SJSA1 (cell line): ENCODE measurements around the gene COL20A1. TPM values are rescaled to one million over a fixed set of nuclear protein-coding genes. Genes with fewer than 3 reads are reported as not detected.
"Not testable (repeated sequence)": the region's sequence is repeated elsewhere in the genome, so short reads cannot be mapped to it uniquely, and the experiment has no call there.

Source experiments
- DNase-seq, 2 experiments: peaks; one replicate each; pipeline ENCODE4 v3.0.0-alpha.2; 2015 to 2020; ENCODE audit warnings: low spot score in 2 of 2, low read depth in 1 of 2
- H3K27ac ChIP-seq: fragments of 250-450 bp; sonication (Bioruptor Pico); 2 replicates; pipeline ENCODE4 v1.5.1; 2020; ENCODE audit warnings: mild to moderate bottlenecking, moderate library complexity
- H3K27me3 ChIP-seq: fragments of 250-450 bp; sonication (Bioruptor Pico); replicated peaks from 2 replicates; pipeline ENCODE4 v1.5.1; 2020; ENCODE audit warnings: mild to moderate bottlenecking, moderate library complexity
- H3K36me3 ChIP-seq: fragments of 250-450 bp; sonication (Bioruptor Pico); 2 replicates; pipeline ENCODE4 v1.5.1; 2020; ENCODE audit warnings: mild to moderate bottlenecking
- H3K4me1 ChIP-seq: fragments of 250-450 bp; sonication (Bioruptor Pico); replicated peaks from 2 replicates; pipeline ENCODE4 v1.6.1; 2021; ENCODE audit warnings: mild to moderate bottlenecking
- H3K4me3 ChIP-seq: fragments of 250-450 bp; sonication (Bioruptor Pico); 2 replicates; pipeline ENCODE4 v1.5.1; 2020; ENCODE audit warnings: mild to moderate bottlenecking
- H3K9me3 ChIP-seq: fragments of 250-450 bp; sonication (Bioruptor Pico); replicated peaks from 2 replicates; pipeline ENCODE4 v1.5.1; 2020; ENCODE audit warnings: mild to moderate bottlenecking
- total RNA-seq: library from RNA; depleted of rRNA; stranded (reverse); fragments of >200 nt; shearing (Covaris generic); gene quantifications from 2 replicates; pipeline ENCODE4 v1.2.3, GENCODE V29; 2014

Gene COL20A1
- total RNA-seq, 1 experiment from 2014 or later = not detected

GRCh38 chr20:63330940-63331339, 38.0 kb downstream of the COL20A1 start:
- DNase-seq = no peak
- H3K4me3 ChIP-seq = no peak overlapping the region
- H3K27me3 ChIP-seq = no peaks in the 10 kb centered on the region

GRCh38 chr20:63331741-63332400, 38.9 kb downstream of the COL20A1 start:
- Histone ChIP-seq H3K36me3 (no peaks in the 10 kb centered on the region), H3K4me1 (no peaks in the 10 kb centered on the region), H3K27ac (no peak overlapping the region), H3K27me3 (peaks cover 1% of the 10 kb centered on the region; the same call in 1 of the 2 replicates), H3K9me3 (no peaks in the 10 kb centered on the region; the same call in none of the 2 replicates), H3K4me3 (no peak overlapping the region)
- no peak for DNase-seq

More at GRCh38 chr20:63330940-63331339, 38.0 kb downstream of the COL20A1 start:
- H3K36me3 ChIP-seq = no peaks in the 10 kb centered on the region
- H3K9me3 ChIP-seq = no peaks in the 10 kb centered on the region; the same call in none of the 2 replicates
- no peak overlapping the region for H3K27ac ChIP-seq
- no peaks in the 10 kb centered on the region for H3K4me1 ChIP-seq

GRCh38 chr20:63332488-63333240, 39.7 kb downstream of the COL20A1 start:
- DNase-seq = no peak
- H3K27ac ChIP-seq = no peak overlapping the region
- no peaks in the 10 kb centered on the region for H3K36me3 ChIP-seq
- peaks cover 9% of the 10 kb centered on the region for H3K27me3 ChIP-seq
- no peak overlapping the region for H3K4me3 ChIP-seq
- H3K4me1 ChIP-seq = no peaks in the 10 kb centered on the region
- no peaks in the 10 kb centered on the region; the same call in none of the 2 replicates for H3K9me3 ChIP-seq

GRCh38 chr20:63333241-63333836, 40.4 kb downstream of the COL20A1 start:
- Histone ChIP-seq H3K27me3 (peaks cover 16% of the 10 kb centered on the region), H3K4me3 (no peak overlapping the region), H3K36me3 (no peaks in the 10 kb centered on the region), H3K9me3 (no peaks in the 10 kb centered on the region; the same call in none of the 2 replicates), H3K27ac (no peak overlapping the region), H3K4me1 (no peaks in the 10 kb centered on the region)
- DNase-seq = no peak

GRCh38 chr20:63334356-63334755, 41.4 kb downstream of the COL20A1 start:
- Histone ChIP-seq H3K27ac (no peak overlapping the region), H3K4me3 (no peak overlapping the region), H3K9me3 (no peaks in the 10 kb centered on the region; the same call in none of the 2 replicates), H3K36me3 (no peaks in the 10 kb centered on the region), H3K4me1 (no peaks in the 10 kb centered on the region), H3K27me3 (peaks cover 20% of the 10 kb centered on the region)
- DNase-seq = no peak

GRCh38 chr20:63335060-63335459, 42.1 kb downstream of the COL20A1 start:
- H3K4me3 ChIP-seq, H3K36me3 ChIP-seq, H3K9me3 ChIP-seq, H3K27ac ChIP-seq, H3K4me1 ChIP-seq, DNase-seq: not testable (repeated sequence)
- peaks cover 20% of the 10 kb centered on the region for H3K27me3 ChIP-seq

GRCh38 chr20:63335711-63336110, 42.7 kb downstream of the COL20A1 start:
- Histone ChIP-seq H3K27ac (no peak overlapping the region), H3K36me3 (no peaks in the 10 kb centered on the region), H3K27me3 (peaks cover 20% of the 10 kb centered on the region), H3K9me3 (no peaks in the 10 kb centered on the region; the same call in none of the 2 replicates), H3K4me3 (no peak overlapping the region), H3K4me1 (no peaks in the 10 kb centered on the region)
- DNase-seq = no peak

GRCh38 chr20:63336232-63336752, 43.3 kb downstream of the COL20A1 start:
- no peaks in the 10 kb centered on the region for H3K36me3 ChIP-seq
- H3K4me1 ChIP-seq = no peaks in the 10 kb centered on the region
- H3K27me3 ChIP-seq = peaks cover 20% of the 10 kb centered on the region
- no peak overlapping the region for H3K4me3 ChIP-seq
- DNase-seq = no peak
- no peak overlapping the region for H3K27ac ChIP-seq
- H3K9me3 ChIP-seq = no peaks in the 10 kb centered on the region; the same call in none of the 2 replicates

GRCh38 chr20:63337786-63338420, 44.9 kb downstream of the COL20A1 start:
- DNase-seq = no peak
- H3K27me3 ChIP-seq = peaks cover 28% of the 10 kb centered on the region

GRCh38 chr20:63339154-63340094, 46.4 kb downstream of the COL20A1 start:
- H3K9me3 ChIP-seq, DNase-seq, H3K27ac ChIP-seq, H3K4me1 ChIP-seq, H3K36me3 ChIP-seq, H3K4me3 ChIP-seq: not testable (repeated sequence)
- peaks cover 37% of the 10 kb centered on the region for H3K27me3 ChIP-seq

More at GRCh38 chr20:63337786-63338420, 44.9 kb downstream of the COL20A1 start:
- Histone ChIP-seq H3K27ac (no peak overlapping the region), H3K4me1 (no peaks in the 10 kb centered on the region), H3K9me3 (no peaks in the 10 kb centered on the region; the same call in 1 of the 2 replicates), H3K36me3 (no peaks in the 10 kb centered on the region), H3K4me3 (no peak overlapping the region)

- H3K27ac ChIP-seq, H3K4me1 ChIP-seq, H3K9me3 ChIP-seq, H3K4me3 ChIP-seq, H3K36me3 ChIP-seq, DNase-seq: not testable (repeated sequence)
- peaks cover 45% of the 10 kb centered on the region for H3K27me3 ChIP-seq
These were observed 47.2 kb downstream of the COL20A1 start for GRCh38 chr20:63340158-63340688.
